LNCaP clone FGC (cell line): ENCODE data around the gene CDC42SE2.
"Not testable (repeated sequence)": the region's sequence is repeated elsewhere in the genome, so short reads cannot be mapped to it uniquely, and the experiment has no call there.

ENCODE experiments used
- DNase-seq: peaks from one replicate; pipeline ENCODE4 v3.0.0-alpha.2; 2011; ENCODE audit warnings: low read depth
- H3K4me3 ChIP-seq: 2 replicates; pipeline ENCODE4 v1.5.1; 2011; ENCODE audit warnings: mild to moderate bottlenecking, low read depth, low read length, control low read depth
- TF ChIP-seq, protein P1 (sequence below): IDR thresholded peaks from 2 replicates; pipeline ENCODE4 v1.5.1; 2012; ENCODE audit warnings: mild to moderate bottlenecking; ENCODE audit not compliant: control insufficient read depth, insufficient read depth; ENCODE audit errors: extremely low read depth

The CDC42SE2 gene

DNA sequence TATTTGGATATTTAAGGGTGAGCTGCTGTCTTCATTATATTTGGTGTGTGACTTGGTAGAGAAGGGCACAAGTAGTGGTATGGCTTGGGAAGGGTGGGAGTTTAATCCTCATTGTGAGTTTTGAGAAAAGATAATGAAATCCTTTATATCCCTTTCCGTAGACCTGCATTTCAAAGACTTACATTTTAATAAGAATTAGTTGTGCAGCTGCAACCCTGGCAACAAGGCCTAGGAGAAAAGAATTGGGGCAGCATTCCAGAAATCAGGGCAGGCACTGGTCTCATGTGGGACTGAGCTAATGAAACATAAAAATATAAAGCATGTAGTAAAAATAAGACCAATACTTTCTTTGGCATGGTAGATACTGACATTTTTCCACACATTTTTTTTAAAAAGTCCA lies 60.5 kb downstream of the CDC42SE2 start:
- H3K4me3 ChIP-seq: no peak overlapping the region
- TF ChIP-seq, protein P1, sequence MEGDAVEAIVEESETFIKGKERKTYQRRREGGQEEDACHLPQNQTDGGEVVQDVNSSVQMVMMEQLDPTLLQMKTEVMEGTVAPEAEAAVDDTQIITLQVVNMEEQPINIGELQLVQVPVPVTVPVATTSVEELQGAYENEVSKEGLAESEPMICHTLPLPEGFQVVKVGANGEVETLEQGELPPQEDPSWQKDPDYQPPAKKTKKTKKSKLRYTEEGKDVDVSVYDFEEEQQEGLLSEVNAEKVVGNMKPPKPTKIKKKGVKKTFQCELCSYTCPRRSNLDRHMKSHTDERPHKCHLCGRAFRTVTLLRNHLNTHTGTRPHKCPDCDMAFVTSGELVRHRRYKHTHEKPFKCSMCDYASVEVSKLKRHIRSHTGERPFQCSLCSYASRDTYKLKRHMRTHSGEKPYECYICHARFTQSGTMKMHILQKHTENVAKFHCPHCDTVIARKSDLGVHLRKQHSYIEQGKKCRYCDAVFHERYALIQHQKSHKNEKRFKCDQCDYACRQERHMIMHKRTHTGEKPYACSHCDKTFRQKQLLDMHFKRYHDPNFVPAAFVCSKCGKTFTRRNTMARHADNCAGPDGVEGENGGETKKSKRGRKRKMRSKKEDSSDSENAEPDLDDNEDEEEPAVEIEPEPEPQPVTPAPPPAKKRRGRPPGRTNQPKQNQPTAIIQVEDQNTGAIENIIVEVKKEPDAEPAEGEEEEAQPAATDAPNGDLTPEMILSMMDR: no peak
- DNase-seq: no peak

- no peak for DNase-seq
- no peak overlapping the region for H3K4me3 ChIP-seq
- TF ChIP-seq, protein P1: no peak
These were observed 64.9 kb downstream of the CDC42SE2 start for GRCh38 chr5:131328536-131329285.

DNA sequence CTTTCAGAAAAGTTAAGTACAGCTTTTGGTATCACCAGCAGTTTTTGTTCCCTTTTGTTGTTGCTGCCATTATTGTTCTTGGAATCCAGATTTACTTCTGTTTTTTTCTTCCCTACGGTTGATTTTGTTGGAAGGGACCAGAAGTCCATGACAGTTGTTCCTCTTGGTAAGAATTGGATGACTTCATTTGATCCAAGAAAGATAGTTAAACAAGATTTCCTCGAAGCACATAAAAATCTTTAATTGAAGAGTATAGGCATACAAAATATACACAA lies 65.4 kb downstream of the CDC42SE2 start:
- H3K4me3 ChIP-seq: no peak overlapping the region
- TF ChIP-seq, protein P1: no peak
- no peak for DNase-seq

DNA sequence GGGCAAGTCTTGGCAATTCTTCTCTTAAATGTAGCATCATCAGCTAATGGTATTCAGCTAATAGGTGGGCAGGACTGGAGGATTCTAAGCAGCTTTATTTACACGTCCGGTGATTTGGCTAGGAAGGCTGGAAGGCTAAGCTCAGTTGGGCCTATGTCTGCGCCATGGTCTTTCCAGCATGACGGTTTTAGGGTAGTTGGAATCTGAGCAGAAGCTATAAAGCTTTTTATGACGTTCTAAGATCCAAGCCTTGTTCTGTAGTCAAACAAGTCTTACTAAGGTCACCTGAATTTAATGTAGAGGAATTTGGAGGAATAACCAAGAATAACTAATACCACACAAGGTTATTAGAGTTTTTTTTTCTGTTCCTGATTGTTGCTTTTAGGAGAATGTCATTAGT lies 66.2 kb downstream of the CDC42SE2 start:
- TF ChIP-seq, protein P1: no peak
- no peak for DNase-seq

GRCh38 chr5:131335756-131336155 lies 71.9 kb downstream of the CDC42SE2 start:
- not testable (repeated sequence) for H3K4me3 ChIP-seq, DNase-seq

More for the DNA sequence above, 66.2 kb downstream of the CDC42SE2 start:
- no peak overlapping the region for H3K4me3 ChIP-seq

GRCh38 chr5:131336801-131337200 lies 72.9 kb downstream of the CDC42SE2 start:
- not testable (repeated sequence) for DNase-seq, H3K4me3 ChIP-seq

DNA sequence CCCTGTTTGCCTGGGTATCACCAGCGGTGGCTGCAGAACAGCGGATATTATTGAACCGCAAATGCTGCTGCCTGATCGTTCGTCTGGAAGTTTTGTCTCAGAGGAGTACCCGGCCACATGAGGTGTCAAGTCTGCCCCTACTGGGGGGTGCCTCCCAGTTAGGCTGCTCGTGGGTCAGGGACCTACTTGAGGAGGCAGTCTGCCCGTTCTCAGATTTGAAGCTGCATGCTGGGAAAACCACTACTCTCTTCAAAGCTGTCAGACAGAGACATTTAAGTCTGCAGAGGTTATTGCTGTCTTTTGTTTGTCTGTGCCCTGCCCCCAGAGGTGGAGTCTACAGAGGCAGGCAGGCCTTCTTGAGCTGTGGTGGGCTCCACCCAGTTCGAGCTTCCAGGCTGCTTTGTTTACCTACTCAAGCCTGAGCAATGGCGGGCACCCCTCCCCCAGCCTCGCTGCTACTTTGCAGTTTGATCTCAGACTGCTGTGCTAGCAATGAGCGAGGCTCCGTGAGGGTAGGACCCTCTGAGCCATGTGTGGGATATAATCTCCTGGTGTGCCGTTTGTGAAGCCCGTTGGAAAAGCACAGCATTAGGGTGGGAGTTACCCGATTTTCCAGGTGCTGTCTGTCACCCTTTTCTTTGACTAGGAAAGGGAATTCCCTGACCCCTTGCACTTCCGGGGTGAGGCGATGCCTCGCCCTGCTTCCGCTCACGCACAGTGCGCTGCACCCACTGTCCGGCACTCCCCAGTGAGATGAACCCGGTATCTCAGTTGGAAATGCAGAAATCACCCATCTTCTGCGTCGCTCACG lies 73.6 kb downstream of the CDC42SE2 start:
- not testable (repeated sequence) for H3K4me3 ChIP-seq, DNase-seq

DNA sequence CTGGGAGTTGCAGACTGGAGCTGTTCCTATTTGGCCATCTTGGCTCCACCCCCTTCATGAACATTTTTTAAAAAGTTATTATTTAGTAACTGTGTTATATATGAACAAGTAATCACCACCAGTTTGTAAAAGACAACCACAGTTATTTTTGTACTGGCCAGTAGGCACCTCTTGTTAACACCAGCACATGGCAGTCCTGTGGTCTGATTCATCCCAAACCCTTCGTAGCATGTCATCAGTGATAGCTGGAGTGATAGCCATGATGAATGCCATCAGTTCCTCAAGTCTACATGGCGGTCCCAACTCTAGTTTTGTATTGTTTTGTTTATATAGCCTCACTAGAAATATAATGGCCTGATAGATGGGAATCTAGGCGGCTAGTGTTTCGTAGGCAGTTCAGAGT lies 74.2 kb downstream of the CDC42SE2 start:
- no peak overlapping the region for H3K4me3 ChIP-seq
- TF ChIP-seq, protein P1: no peak
- no peak for DNase-seq

DNA sequence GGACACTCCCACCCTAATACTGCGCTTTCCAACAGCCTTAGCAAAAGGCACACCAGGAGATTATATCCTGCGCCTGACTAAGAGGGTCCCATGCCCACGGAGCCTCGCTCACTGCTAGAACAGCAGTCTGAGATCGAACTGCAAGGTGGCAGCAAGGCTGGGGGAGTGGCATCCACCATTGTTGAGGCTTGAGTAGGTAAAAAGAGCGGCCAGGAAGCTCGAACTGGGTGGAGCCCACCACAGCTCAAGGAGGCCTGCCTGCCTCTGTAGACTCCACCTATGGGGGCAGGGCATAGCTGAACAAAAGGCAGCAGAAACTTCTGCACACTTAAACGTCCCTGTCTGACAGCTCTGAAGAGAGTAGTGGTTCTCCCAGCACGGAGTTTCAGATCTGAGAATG lies 80.4 kb downstream of the CDC42SE2 start:
- DNase-seq: not testable (repeated sequence)

DNA sequence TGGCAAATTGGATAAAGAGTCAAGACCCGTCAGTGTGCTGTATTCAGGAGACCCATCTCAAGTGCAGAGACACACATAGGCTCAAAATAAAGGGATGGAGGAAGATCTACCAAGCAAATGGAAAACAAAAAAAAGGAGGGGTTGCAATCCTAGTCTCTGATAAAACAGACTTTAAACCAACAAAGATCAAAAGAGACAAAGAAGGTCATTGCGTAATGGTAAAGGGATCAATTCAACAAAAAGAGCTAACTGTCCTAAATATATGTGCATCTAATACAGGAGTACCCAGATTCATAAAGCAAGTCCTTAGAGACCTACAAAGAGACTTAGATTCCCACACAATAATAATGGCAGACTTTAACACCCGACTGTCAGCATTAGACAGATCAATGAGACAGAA lies 82.4 kb downstream of the CDC42SE2 start:
- DNase-seq, H3K4me3 ChIP-seq: not testable (repeated sequence)

More for the DNA sequence above, 80.4 kb downstream of the CDC42SE2 start:
- not testable (repeated sequence) for H3K4me3 ChIP-seq
